ENCODE data around the gene ZNF497. TPM values are rescaled to one million over a fixed set of nuclear protein-coding genes. Genes with fewer than 3 reads are reported as not detected.

ZNF497 gene
- total and polyA plus RNA-seq, 9 of the 15 experiments (the other 6 are each of a cell fraction or from before 2014, with no cell fraction given): 0.06 to 0.98 (median 0.44) TPM; not detected in 1

- 0 out of 2 replicates have a peak, but pooled peaks have one; percentile 81 for TF ChIP-seq ZNF165 (CRISPR knock-in tag; IDR thresholded peaks at IDR 0.05; ENCODE audit: borderline replicate concordance)
- peak; percentile 36 for TF ChIP-seq ASH1L (IDR thresholded peaks at IDR 0.05; ENCODE audit: borderline replicate concordance, low read depth, partially characterized antibody)
- TF ChIP-seq SMAD4 (CRISPR knock-in tag; conservative IDR thresholded peaks at IDR 0.05): peak; percentile 80
- TF ChIP-seq CXXC5 (CRISPR knock-in tag; IDR thresholded peaks at IDR 0.05): peak; percentile 99
- peak; percentile 51; the same call in 1 of the 2 replicates for TF ChIP-seq MYNN (IDR thresholded peaks at IDR 0.05)
- TF ChIP-seq MYNN (CRISPR knock-in tag; IDR thresholded peaks at IDR 0.05): no peak
- TF ChIP-seq, protein P1, sequence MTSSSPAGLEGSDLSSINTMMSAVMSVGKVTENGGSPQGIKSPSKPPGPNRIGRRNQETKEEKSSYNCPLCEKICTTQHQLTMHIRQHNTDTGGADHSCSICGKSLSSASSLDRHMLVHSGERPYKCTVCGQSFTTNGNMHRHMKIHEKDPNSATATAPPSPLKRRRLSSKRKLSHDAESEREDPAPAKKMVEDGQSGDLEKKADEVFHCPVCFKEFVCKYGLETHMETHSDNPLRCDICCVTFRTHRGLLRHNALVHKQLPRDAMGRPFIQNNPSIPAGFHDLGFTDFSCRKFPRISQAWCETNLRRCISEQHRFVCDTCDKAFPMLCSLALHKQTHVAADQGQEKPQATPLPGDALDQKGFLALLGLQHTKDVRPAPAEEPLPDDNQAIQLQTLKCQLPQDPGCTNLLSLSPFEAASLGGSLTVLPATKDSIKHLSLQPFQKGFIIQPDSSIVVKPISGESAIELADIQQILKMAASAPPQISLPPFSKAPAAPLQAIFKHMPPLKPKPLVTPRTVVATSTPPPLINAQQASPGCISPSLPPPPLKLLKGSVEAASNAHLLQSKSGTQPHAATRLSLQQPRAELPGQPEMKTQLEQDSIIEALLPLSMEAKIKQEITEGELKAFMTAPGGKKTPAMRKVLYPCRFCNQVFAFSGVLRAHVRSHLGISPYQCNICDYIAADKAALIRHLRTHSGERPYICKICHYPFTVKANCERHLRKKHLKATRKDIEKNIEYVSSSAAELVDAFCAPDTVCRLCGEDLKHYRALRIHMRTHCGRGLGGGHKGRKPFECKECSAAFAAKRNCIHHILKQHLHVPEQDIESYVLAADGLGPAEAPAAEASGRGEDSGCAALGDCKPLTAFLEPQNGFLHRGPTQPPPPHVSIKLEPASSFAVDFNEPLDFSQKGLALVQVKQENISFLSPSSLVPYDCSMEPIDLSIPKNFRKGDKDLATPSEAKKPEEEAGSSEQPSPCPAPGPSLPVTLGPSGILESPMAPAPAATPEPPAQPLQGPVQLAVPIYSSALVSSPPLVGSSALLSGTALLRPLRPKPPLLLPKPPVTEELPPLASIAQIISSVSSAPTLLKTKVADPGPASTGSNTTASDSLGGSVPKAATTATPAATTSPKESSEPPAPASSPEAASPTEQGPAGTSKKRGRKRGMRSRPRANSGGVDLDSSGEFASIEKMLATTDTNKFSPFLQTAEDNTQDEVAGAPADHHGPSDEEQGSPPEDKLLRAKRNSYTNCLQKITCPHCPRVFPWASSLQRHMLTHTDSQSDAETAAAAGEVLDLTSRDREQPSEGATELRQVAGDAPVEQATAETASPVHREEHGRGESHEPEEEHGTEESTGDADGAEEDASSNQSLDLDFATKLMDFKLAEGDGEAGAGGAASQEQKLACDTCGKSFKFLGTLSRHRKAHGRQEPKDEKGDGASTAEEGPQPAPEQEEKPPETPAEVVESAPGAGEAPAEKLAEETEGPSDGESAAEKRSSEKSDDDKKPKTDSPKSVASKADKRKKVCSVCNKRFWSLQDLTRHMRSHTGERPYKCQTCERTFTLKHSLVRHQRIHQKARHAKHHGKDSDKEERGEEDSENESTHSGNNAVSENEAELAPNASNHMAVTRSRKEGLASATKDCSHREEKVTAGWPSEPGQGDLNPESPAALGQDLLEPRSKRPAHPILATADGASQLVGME (CRISPR knock-in tag; IDR thresholded peaks at IDR 0.05): peak; percentile 82
- TF ChIP-seq ZNF444 (CRISPR knock-in tag; IDR thresholded peaks at IDR 0.05): no peak
- TF ChIP-seq RBBP5 (IDR thresholded peaks at IDR 0.05; ENCODE audit: borderline replicate concordance, insufficient read depth, low read length, poor library complexity, severe bottlenecking): peak; percentile 95
- TF ChIP-seq ZNF121 (CRISPR knock-in tag; conservative IDR thresholded peaks at IDR 0.05): no peak
Observed at GRCh38 chr19:58326914-58327726, 35.4 kb downstream of the ZNF497 start, which contains the start of gene ZSCAN22 (continued).

All from K562 (cell line).